H1 (cell line): ENCODE results near the gene TMEM129. TPM values are rescaled to one million over a fixed set of nuclear protein-coding genes. Genes with fewer than 3 reads are reported as not detected.

Source experiments
- CHD7 ChIP-seq: fragments of 300-600 bp; sonication (generic); IDR thresholded peaks from 2 replicates; pipeline ENCODE4 v1.7.1; 2012; ENCODE audit warnings: low read length, moderate library complexity, mild to moderate bottlenecking, inconsistent platforms; ENCODE audit not compliant: insufficient replicate concordance
- PHF8 ChIP-seq: fragments of 200-600 bp; sonication (generic); conservative IDR thresholded peaks from 2 replicates; pipeline ENCODE4 v1.7.1; 2012; ENCODE audit warnings: low read depth, mild to moderate bottlenecking, inconsistent platforms, low read length, moderate library complexity
- RNF2 ChIP-seq: fragments of 200-900, 300-1000 bp; sonication (generic); IDR thresholded peaks from 2 replicates; pipeline ENCODE4 v1.7.1; 2016; ENCODE audit warnings: borderline replicate concordance, low read depth, mild to moderate bottlenecking, antibody characterized with exemption, low read length; ENCODE audit not compliant: poor library complexity, severe bottlenecking; ENCODE audit errors: missing control alignments
- SIRT6 ChIP-seq: IDR thresholded peaks from one replicate; pipeline ENCODE4 v1.7.1; 2012; ENCODE audit warnings: low read length, inconsistent platforms
- SIX5 ChIP-seq: IDR thresholded peaks from 2 replicates; pipeline ENCODE4 v1.6.1; 2011; ENCODE audit warnings: mild to moderate bottlenecking, low read depth, low read length
- polyA plus RNA-seq, 7 experiments: library from polyadenylated mRNA; depleted of rRNA in 3 of 7; stranded (reverse) in 5 of 7; unstranded in 2 of 7; fragments of >200 nt in 5 of 7; fragments of 200-250 nt in 2 of 7; gene quantifications; 1 replicate in 5 of 7; 2 replicates in 1 of 7; 4 replicates in 1 of 7; pipeline versions ENCODE4 v1.2.1 to v1.2.3, GENCODE V29; 2011 to 2013; ENCODE audit warnings: missing spikeins in 2 of 7, mixed read lengths in 2 of 7
- total RNA-seq: library from RNA; stranded (reverse); fragmentation: NEBNext Ultra II Directional; extraction: Animal tissue kit (Norgen Biotek cat#: 25700); gene quantifications from 2 replicates; pipeline ENCODE4 v1.2.1, GENCODE V29; 2021

The TMEM129 gene
- total and polyA plus RNA-seq, 2 of the 8 experiments (the other 6 are each of a cell fraction or from before 2014, with no cell fraction given), result 31.5 to 58.7 TPM

- TF ChIP-seq CHD7 (no peak), SIRT6 (no peak), SIX5 (no peak), RNF2 (no peak), PHF8 (no peak)
- TF ChIP-seq, all 59 proteins: peak for 2
Measured at GRCh38 chr4:1763070-1763549, 42.0 kb upstream of the TMEM129 start (continued).
